ENCODE data around the gene TMTC2.

The TMTC2 gene

GRCh38 chr12:82793751-82794281 lies 107.1 kb downstream of the TMTC2 start:
- Histone ChIP-seq H3K9me3 (ENCODE audit: insufficient read depth, low read length) (no peaks in the 10 kb centered on the region), H3K4me2 (ENCODE audit: low read length) (no peak overlapping the region), H3K27ac (ENCODE audit: low read length) (no peak overlapping the region), H2AFZ (ENCODE audit: low read depth, low read length) (no peak overlapping the region), H4K20me1 (ENCODE audit: insufficient read depth, low read length) (no peaks in the 10 kb centered on the region), H3K79me2 (ENCODE audit: low read length) (no peaks in the 10 kb centered on the region), H3K4me1 (ENCODE audit: low read length) (peaks cover 9% of the 10 kb centered on the region), H3K4me3 (ENCODE audit: low read length) (no peak overlapping the region), H3K27me3 (ENCODE audit: low read depth, low read length) (no peaks in the 10 kb centered on the region), H3K36me3 (replicated peaks; ENCODE audit: low read depth, low read length) (no peaks in the 10 kb centered on the region), H3K9ac (ENCODE audit: low read length) (no peak overlapping the region)
- TF ChIP-seq CTCF (IDR thresholded peaks at IDR 0.05; ENCODE audit: low read depth, low read length) = no peak
- no peak for TF ChIP-seq EZH2phosphoT487 (IDR thresholded peaks at IDR 0.05; ENCODE audit: low read depth)

GRCh38 chr12:82797480-82797879 lies 110.8 kb downstream of the TMTC2 start:
- Histone ChIP-seq H2AFZ (ENCODE audit: low read depth, low read length) (no peak overlapping the region), H3K4me1 (ENCODE audit: low read length) (no peaks in the 10 kb centered on the region), H4K20me1 (ENCODE audit: insufficient read depth, low read length) (no peaks in the 10 kb centered on the region), H3K9me3 (ENCODE audit: insufficient read depth, low read length) (no peaks in the 10 kb centered on the region), H3K4me2 (ENCODE audit: low read length) (no peak overlapping the region), H3K9ac (ENCODE audit: low read length) (no peak overlapping the region), H3K27me3 (ENCODE audit: low read depth, low read length) (no peaks in the 10 kb centered on the region), H3K36me3 (replicated peaks; ENCODE audit: low read depth, low read length) (no peaks in the 10 kb centered on the region), H3K27ac (ENCODE audit: low read length) (no peak overlapping the region), H3K4me3 (ENCODE audit: low read length) (no peak overlapping the region), H3K79me2 (ENCODE audit: low read length) (no peaks in the 10 kb centered on the region)
- TF ChIP-seq EZH2phosphoT487 (IDR thresholded peaks at IDR 0.05; ENCODE audit: low read depth) (no peak), CTCF (IDR thresholded peaks at IDR 0.05; ENCODE audit: low read depth, low read length) (no peak)

- Histone ChIP-seq H3K79me2 (ENCODE audit: low read length) (no peaks in the 10 kb centered on the region), H3K4me1 (ENCODE audit: low read length) (no peaks in the 10 kb centered on the region), H3K4me3 (ENCODE audit: low read length) (no peak overlapping the region), H3K27ac (ENCODE audit: low read length) (no peak overlapping the region), H3K36me3 (replicated peaks; ENCODE audit: low read depth, low read length) (no peaks in the 10 kb centered on the region), H3K4me2 (ENCODE audit: low read length) (no peak overlapping the region), H3K9me3 (ENCODE audit: insufficient read depth, low read length) (no peaks in the 10 kb centered on the region), H2AFZ (ENCODE audit: low read depth, low read length) (no peak overlapping the region), H3K27me3 (ENCODE audit: low read depth, low read length) (no peaks in the 10 kb centered on the region), H4K20me1 (ENCODE audit: insufficient read depth, low read length) (no peaks in the 10 kb centered on the region), H3K9ac (ENCODE audit: low read length) (no peak overlapping the region)
- TF ChIP-seq CTCF (IDR thresholded peaks at IDR 0.05; ENCODE audit: low read depth, low read length) (no peak), EZH2phosphoT487 (IDR thresholded peaks at IDR 0.05; ENCODE audit: low read depth) (no peak)
Observed at GRCh38 chr12:82800185-82800584, 113.5 kb downstream of the TMTC2 start.

DNA sequence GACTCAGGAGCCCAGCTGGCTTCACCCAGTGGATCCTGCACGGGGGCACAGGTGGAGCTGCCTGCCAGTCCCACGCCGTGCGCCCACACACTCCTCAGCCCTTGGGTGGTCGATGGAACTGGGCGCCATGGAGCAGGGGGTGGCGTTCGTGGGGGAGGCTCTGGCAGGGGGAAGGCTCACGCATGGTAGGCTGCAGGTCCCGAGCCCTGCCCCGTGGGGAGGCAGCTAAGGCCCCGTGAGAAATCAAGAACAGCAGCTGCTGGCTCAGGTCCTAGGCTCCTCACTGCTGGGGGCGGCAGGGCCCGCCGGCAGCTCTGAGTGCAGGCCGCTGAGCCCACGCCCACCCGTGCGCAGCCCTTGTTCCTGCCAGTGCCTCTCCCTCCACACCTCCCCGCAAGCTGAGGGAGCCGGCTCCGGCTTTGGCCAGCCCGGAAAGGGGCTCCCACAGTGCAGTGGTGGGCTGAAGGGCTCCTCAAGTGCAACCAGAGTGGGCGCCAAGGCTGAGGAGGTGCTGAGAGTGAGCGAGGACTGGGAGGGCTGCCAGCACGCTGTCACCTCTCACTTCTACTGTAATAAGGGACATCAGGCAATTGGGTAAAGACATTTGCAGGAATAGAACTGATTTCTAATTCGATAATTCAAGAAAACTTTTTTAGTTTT lies 115.4 kb downstream of the TMTC2 start:
- Histone ChIP-seq H3K4me2 (ENCODE audit: low read length) (no peak overlapping the region), H4K20me1 (ENCODE audit: insufficient read depth, low read length) (no peaks in the 10 kb centered on the region)

More for the DNA sequence above, 115.4 kb downstream of the TMTC2 start:
- H2AFZ ChIP-seq (ENCODE audit: low read depth, low read length) = no peak overlapping the region
- no peak overlapping the region for H3K27ac ChIP-seq (ENCODE audit: low read length)
- no peaks in the 10 kb centered on the region for H3K27me3 ChIP-seq (ENCODE audit: low read depth, low read length)
- H3K9me3 ChIP-seq (ENCODE audit: insufficient read depth, low read length) = no peaks in the 10 kb centered on the region
- H3K9ac ChIP-seq (ENCODE audit: low read length) = no peak overlapping the region
- TF ChIP-seq EZH2phosphoT487 (IDR thresholded peaks at IDR 0.05; ENCODE audit: low read depth) (no peak), CTCF (IDR thresholded peaks at IDR 0.05; ENCODE audit: low read depth, low read length) (no peak)
- H3K4me1 ChIP-seq (ENCODE audit: low read length) = no peaks in the 10 kb centered on the region
- no peaks in the 10 kb centered on the region for H3K79me2 ChIP-seq (ENCODE audit: low read length)
- H3K4me3 ChIP-seq (ENCODE audit: low read length) = no peak overlapping the region
- no peaks in the 10 kb centered on the region for H3K36me3 ChIP-seq (replicated peaks; ENCODE audit: low read depth, low read length)
